Measurements from ENCODE around the gene AFTPH.

Gene AFTPH

DNA sequence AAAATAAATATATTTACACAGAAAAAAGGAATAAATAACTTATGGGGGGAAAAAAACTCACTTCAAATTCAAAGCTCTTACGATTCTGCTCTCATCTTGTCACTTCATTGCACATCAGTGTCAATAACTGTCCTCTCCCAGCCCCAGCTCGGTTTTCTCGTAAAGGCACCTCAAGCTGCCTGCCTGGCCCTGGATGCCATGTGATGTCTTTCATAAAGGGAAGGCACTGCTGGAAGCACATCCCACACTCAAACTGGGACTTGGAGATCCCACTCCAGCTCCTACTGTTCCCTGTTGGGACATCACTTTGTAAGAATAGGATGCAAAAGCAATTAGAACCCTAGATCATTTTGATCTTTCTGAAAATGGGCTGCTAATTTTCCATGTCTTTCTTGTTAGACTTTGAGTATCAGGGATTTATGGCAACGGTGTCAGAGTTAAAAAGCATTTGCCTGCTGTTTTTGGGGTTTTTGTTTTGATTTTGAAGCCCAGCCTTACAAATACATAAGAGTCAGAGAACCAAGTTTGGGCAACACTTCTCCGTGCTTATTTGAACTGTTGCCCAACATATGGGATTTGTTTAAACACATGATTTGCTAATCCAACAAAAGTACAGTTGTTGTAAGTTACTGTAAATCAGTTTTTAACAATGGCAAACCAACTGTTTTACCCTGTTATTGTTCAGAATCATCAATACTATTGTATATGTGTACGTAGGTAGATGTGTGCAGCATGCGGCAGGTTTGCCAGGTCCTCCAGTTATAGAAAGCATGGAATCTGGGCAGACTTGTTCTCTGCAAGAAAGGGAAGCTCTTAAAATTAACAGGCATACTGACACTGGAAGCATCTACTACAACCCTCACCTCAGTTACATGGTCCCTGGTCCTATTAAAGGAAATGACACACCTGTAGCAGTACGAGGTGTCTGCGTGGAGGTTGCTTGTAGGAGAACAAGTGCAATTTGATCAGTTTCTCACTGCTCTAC, 109.0 kb downstream of the AFTPH start:
- DNase-seq (ENCODE audit: low read depth) = no peak

DNA sequence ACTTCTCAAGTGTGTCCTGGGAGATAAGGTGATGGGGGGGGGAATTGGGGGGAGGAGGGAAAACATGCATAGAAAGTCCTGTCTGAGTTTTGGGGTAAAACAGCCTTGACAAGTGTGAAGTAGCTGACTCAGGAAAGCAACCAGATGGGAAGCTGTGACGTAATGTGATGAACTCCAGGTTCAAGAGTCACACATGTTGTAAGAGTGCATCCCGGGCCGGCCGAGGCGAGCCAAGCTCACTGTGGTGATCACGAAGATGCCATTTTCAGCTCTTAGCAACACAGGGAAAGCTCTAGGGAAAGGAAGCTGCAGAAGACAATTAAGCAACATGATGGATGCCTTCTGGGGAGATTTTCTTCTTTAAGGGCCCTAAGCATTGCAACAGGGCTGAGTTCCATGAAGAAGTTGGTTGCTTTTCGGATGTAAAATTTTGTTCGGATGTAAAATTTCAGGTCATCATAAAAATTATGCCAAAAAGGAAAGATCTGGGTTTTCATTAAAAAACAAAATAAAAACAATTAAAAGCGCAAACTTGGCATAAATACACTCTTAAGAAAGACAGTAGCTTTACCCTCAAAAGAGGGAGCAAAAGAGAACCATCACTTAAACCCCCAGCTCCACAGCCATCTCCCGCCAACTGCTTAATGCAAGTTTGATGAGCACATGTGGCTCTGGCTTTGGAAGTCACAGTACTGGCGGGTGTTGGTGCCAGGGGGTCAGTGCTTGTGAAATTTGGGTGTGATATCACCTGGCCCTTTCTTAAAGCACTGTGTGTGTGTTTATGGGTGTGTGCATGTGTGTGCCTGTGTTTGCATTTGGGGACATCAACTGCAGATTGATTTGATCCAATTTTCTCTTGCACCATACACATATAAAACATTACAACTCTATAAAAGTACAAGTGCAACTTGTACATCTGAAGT, 110.5 kb downstream of the AFTPH start:
- DNase-seq (ENCODE audit: low read depth) = no peak

DNA sequence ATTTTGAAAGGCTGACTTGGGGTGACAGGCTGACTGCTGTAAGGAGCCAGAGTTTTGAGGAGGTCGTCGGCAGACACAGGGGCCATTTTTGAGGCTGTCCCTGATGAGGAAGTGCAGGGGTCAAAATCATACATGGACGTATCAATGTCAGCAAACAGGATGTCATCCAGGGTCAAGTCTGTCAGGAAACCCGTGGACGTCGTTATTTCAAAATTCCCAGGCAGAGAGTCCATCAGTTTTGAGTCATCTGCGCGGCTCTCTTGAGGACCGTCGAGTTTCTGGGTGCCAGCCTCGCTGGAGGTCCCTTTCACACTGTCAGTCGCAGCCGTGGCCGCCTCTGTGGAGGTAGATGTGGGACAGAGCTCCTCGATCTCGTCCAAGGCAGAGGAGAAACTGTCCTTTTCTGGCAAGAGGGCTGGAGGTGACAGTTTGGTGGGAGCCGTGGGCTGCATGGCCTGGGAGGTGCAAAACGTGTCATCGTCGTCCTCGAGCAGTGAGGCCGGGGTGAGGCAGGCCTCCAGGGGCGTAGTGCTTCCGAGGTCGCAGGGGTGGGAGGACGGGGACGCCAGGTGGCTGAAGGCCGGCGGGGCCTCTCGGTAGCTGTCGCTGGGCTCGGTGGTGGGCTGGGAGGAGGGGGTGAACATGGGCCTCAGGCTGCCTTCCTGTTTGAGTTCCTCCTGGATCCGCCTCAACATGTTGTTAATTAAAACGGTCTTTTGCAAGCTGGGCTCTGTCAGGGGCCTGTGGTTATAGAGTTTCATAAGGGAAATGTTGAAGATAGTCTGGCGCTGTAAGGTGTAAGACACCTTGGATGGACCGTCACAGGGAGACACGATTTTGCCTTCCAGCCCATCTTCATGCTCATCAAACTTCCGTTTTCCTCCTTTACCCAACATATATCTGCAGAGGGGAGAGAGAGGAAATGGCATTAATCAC, 112.1 kb downstream of the AFTPH start:
- DNase-seq (ENCODE audit: low read depth) = no peak

DNA sequence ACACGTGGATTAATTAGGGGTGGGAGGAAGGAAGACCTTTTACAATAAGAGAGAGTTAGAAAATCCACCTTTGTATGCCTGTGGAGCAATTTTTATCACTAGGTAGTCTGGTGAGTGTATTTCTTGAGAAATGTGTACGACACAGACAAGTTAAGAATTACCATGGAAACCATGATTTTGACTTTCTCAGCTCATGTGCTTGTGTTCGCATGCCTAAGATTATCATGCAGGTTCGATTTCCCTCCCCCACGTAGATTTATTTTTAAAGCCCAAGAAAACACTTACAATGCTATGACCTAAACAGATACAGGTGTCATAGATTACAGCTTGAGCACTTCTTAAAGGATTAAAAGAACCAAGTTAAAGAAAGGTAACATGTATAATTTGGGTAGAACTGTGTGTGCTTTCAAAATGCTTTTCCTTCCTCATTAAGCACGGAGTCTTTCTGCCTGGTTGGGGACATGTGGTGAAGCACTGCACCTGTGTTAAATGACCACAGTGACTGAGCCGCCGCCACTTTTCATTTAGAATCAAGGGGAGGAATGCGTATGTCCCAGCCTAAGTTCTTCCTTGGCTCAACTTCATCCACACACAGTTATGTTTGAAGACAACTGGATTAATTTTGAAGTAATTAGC, 113.0 kb downstream of the AFTPH start:
- no peak for DNase-seq (ENCODE audit: low read depth)

DNA sequence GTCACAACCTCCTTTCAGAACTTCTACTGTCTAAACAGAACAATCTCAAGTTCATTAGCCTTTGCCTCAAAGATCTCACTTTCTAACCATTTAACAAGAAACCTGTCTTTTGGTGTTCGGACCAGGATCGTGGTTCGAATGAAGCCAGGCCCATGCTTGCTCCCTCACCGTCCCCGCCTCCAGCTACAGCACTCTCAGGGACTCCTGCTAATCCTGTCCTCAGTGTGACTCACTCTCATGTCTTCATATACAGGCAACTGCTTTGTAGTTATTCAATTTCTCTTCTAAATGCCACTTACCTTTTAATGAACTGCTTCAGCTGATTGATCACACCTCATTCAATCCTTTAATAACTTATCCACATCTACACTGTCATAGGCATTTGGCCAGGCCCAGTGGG, 113.8 kb downstream of the AFTPH start:
- DNase-seq (ENCODE audit: low read depth) = no peak

DNA sequence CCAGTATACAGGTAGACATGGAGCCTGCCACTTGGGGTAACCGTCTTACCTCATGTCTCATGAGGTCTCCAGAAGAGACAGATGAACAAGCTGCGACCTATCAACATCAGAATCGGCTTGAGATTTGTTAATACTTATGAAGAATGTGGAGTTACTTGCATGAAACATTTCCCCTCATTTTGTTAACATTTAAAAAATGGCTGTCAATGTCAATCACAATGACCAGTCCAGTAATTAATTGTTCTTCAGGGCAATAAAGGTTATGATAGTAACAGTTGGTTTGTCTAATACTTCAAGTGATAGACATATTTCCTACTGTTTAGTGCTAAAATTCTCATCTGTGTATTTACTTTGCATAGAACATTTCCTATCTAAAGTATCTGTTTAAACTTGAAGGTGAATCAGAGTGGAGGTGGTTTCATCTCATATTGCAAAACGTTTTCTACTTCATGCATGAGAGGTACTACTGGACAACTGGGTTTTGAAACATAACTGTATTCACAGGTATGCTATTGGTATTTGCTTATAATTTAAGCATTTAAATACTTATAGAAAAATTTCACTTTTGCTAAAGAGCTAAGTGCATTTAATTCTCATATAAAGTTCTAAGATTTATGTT, 114.5 kb downstream of the AFTPH start:
- DNase-seq (ENCODE audit: low read depth) = no peak

DNA sequence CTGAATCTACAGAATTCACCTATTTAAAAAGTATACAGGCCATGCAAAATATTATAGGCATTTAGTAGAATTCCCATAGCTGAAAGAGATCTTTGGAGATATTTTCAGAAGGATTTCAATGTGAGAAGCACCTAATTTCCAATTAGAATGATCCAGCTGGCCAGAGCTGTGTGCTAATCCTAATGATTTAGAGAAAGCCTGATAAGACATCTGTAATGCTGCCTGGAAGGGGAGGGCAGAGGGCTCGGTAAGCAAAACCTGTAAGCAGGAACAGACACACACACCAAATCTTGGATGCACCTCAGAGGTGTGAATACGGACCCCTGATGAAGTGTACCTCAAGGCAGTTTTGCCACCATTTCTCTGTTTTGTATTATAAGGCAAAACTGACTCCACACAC, 115.6 kb downstream of the AFTPH start:
- no peak for DNase-seq (ENCODE audit: low read depth)

DNA sequence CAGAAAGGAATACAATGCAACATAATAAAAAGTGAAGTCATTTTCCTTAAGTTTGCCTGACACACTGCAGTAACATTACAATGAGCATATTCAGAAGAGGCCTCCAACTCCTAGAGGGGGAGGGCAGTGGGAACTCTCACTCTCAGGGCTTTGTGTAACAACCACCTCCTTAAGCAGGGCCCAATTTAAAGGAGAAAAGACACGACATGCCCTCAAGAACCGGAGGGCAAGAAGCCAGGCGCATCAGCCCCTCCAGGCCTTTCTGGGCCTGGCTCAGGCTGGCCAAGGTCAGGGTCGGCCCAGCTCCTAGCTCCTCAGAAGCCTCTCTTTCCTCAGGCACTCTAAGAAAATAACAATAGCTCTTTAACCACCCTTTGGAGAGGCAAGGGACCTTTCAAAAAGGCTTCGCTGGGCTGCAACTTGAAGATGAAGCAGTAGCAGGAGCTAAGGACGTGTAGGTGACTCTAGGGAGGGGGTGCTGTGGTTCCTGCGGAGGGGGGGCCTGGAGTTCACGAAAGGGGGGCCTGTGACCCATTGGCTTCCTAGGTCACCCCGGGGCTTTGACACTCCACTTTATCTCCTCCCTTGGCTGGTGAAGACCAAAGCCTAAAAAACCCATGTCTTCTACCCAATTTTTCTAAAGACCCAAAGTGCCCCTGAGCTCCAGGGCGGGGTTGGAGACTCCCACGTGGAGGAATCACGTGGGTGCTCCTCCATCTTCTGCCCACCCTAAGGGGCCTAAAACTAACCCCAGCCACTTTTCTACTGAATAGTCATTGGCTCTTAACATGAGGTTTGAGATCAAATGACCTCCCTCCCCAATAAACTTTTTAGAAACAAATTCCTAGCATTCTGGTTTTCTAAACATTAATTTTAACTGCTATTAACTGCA, 116.3 kb downstream of the AFTPH start:
- no peak for DNase-seq (ENCODE audit: low read depth)

DNA sequence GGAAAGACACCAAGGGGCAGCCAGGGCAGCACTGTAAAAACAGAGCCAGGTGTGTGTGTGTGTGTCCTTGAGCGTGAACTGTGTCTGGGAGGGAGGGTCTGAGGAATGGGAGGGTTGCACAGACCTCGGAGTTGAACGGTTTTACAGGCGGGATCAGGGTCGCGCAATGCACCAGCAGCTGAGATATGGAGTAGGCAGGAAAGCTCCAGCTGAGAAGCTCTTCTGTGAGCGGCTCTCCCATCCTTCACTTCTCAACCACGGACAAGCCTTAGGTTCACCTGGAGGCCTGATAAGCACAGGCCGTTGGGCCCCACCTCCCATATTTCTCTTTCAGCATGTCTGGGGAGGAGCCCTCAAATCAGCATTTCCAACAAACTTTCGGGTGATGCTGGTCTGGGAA, 117.5 kb downstream of the AFTPH start:
- DNase-seq (ENCODE audit: low read depth) = no peak
